CD4-positive, alpha-beta T cell treated with Interferon gamma for 1 hour (primary cell): Measurements from ENCODE around the gene CETP.
A peak's percentile ranks its signal among the peaks of the same experiment; 100 is the strongest.

Experiments
- DNase-seq: peaks from one replicate; pipeline ENCODE4 v3.0.0-alpha.2; 2020

CETP gene, protein sequence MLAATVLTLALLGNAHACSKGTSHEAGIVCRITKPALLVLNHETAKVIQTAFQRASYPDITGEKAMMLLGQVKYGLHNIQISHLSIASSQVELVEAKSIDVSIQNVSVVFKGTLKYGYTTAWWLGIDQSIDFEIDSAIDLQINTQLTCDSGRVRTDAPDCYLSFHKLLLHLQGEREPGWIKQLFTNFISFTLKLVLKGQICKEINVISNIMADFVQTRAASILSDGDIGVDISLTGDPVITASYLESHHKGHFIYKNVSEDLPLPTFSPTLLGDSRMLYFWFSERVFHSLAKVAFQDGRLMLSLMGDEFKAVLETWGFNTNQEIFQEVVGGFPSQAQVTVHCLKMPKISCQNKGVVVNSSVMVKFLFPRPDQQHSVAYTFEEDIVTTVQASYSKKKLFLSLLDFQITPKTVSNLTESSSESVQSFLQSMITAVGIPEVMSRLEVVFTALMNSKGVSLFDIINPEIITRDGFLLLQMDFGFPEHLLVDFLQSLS

DNA sequence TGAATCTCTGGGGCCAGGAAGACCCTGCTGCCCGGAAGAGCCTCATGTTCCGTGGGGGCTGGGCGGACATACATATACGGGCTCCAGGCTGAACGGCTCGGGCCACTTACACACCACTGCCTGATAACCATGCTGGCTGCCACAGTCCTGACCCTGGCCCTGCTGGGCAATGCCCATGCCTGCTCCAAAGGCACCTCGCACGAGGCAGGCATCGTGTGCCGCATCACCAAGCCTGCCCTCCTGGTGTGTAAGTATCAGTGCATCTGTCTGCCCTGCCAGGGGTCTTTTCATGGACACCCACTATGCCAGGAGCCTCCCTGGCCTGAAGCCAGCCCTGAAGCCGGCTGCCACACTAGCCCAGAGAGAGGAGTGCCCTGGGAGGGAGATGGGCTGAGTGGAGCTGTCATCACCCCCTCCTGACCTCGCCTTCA is at the start of gene CETP:
Gene CETP (plus strand): TSS at position 100 of the 431 bp plus-strand sequence. CDS start 30 bp downstream, at position 130.
- no peak for DNase-seq

DNA sequence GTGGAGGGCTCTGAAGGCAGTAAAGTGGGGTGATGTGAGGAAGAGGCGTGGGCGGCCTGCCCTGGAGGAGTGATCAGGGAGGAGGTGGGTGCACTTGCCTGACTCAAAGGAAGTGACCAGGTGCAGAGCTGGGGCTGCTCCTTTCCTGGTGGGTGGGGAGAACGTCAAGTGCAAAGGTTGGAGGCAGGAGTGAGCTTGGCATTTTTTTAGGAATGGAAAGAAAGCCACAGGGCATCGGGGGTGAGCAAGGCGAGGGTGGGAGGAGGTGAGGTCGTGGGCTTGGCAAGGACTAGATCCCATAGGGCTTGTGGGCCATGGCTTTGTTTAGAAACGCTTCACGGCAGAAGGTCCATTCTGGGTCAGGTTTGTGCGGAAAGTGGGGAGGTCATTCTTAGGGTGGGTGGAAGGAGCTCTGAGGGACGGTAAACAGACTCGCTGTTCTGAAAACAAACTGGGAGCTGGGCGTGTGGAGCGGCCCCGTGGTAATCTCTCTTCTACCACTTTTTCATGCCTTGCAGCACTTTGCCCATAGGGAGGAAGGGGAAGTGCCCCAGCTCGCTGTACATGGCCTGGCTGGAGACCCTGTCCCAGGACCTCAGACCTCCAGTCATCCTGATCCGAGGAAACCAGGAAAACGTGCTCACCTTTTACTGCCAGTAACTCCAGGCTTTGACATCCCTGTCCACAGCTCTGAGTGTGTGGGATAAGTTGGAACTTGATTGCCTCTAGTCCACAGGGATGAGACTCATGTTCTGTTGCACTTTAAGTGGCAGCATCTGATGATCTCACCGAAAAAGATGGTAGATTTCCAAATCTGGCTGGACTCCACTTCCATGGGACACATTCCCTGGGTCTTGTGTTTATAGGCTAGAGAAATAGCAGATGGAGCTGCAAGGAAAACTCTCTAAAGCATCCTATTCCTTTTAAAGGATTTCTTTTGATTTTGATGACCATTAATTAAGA is 48.7 kb upstream of the CETP start:
- no peak for DNase-seq

DNA sequence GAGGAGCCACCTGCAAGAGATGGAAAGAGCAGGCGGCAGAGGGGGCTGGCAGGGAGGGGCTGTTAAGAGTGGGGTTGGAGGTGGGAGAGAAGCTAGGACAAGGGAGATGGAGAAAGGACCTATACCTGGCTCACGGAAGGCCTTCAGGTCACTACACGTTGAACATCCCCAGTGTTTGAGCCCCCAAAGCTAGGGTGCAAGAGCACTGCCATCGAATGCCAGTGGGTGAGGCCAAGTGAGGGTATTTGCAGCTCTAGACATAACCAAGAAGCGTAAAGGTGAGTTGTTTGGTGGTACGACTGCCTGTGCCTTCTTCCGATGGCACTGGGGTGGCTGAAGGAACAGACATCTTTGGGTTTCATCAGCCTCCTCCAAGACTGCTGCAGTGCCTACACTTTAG is 46.9 kb upstream of the CETP start:
- no peak for DNase-seq

DNA sequence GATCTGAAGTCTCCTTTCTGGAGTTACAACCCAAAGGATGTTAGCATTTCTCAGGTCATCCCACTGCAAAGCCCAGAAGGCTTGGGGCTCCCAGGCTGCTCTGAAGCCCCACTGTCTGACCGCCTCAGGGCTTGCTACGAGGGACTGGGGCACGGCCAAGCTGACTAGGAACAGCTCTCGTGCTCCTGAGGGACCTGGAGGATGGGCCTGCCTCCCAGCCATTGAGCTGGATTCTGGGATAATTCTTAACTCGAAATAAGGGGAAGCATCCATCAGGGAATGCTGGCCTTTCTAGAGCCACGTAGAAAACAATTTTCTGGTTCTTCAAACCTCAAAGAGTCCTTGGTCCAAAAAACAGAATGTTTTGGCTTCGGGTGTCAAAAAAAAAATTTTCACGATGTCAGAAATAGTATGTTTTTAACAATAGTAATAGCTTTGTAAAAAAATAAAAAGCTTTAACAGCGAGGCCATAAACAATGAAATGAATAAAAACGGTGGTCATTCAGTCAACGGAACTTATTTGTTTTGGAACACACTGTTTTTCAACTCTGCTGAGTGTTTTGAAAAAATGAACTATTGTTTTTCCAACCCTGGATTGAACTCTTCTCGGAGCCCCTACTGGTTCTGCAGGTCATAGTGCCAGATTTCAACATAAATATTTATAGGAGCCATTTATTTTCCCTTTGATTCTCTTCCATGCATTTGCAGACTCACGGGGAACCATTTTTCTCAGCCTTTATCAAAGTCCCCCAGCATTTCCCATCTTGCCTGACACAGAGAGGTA is 46.2 kb upstream of the CETP start:
- no peak for DNase-seq

DNA sequence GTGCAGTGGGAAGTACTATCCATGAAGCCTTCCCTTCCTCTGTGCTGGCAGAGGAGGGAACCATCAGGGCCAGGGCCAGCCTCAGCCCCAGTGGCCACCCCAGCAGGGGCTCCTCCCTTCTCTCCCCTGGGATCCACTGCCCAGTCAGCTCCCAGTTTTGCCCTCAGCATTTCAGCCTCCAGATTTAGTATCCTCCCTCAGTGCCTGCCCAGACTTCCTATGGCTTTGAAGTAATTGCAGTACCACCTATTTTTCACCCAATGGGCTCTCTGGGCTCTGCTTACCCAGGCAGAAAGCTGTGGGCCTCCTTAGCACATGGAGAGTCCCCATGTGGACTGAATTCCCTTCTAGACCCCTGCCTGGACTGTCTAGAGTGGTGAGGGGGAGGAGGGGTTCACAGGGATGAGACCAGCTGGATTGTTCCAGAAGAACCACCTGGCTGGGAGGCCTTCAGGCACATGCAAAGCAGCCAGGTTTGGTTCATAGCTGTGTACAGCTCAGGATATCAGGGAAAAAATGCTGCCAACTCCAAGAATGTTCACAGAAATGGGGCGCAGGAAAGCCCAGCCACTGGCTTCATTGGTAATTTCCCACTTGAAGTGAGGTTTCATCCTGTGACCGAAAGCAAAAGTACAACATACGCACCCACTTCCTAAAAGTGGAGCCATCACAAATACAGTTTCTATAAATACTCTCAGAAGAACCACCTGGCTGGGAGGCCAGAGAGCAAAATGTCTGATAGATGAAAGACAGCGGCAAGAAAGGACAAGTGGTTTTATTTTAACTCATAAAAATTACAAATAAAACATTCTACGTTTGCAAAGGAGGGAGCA is 45.0 kb upstream of the CETP start:
- peak; percentile 54 for DNase-seq

DNA sequence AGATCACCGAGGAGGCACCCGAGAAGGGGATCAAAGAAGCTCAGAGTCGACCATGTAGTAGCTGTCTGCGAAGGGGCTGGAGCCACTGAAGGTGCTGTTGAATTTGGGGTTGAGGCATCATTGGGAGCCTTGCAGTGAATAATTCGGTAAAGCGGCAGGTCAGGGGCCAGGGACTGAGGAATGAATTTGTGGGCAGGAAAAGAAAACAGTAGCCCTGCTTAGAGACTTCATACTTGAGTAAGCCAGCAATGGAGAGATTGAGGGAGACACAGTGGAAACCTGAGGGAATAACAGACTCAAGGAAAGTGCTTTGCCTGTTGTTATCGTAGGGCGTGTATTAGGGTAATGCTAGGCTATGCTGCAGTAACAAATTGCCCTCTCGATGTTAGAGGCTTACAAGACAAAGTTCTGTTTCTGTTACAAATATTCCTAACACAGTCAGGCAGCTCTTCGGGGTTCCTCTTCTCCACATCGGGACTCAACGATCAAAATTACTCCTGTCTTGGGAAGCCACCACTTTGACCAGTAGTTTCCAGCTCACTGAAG is 43.2 kb upstream of the CETP start:
- no peak for DNase-seq

DNA sequence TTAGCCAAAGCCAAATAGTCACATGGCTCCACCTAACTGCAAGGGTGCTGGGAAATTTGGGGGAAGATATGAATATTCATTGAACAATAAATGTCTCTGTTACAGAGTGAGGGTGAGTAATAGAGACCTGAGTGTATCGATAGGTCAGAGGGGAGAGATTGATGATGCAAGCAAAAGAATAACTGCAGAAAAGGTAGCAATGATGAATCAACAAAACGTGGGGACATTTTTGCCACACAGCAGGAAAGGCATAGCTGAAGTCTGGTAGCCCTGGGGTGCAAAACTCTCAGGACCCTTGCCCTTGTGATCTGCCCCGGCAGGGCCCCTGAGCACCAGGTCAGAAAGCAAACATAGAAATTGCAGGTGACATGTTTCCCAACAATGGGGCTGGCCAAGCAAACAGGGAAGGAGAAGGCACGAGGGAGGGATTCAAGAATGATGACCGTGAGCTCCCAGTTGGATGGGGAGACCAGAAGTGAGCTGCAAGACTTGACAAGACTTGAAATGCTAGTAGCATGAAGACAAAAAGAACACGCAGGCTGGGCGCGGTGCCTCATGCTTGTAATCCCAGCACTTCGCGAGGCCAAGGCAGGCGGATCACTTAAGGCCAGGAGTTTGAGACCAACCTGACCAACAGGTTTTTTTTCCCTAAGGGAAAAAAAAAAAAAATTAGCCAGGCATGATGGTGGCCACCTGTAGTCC is 42.5 kb upstream of the CETP start:
- no peak for DNase-seq

DNA sequence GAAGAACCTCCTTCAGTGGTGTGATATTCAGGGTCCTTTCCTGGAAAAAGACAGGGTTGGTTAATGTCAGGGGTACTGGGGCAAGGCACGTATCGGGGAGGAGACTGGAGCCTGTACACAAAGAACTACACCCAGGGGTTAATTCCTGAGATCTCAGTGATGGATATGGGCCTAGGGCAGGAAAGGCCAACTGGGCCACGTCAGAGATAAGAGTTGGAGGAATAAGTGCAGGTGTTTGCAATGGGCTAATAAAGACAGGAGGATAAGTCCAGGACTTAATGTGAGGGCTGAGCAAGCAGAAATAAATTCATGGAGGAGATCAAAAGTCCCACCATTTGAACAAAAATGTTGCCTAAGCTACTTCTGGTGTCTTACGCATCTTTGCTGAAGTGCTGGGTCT is 40.2 kb upstream of the CETP start:
- DNase-seq: no peak

DNA sequence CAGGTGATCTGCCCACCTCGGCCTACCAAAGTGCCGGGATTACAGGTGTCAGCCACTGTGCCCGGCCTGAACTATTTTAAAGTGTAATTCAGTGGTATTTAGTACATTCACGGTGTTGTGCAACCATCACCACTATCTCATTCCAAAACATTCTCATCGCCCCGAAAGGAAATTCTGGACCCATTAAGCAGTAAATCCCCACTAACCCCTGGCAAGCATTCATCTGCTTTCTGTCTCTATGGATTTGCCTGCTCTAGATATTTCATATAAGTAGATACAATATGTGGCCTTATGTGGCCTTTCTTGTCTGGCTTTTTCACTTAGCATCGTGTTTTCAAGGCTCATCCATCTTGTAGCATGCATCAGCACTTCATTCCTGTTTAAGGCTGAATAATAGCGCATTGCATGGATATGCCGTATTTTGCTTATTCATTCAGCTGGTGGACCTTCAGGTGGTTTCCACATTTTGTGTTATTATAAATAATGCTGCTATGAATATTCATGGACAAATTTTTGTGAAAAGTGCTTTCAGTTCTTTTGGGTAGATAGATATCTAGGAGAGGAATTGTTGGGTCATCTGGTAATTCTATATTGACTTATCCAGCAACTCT is 38.2 kb upstream of the CETP start:
- no peak for DNase-seq

DNA sequence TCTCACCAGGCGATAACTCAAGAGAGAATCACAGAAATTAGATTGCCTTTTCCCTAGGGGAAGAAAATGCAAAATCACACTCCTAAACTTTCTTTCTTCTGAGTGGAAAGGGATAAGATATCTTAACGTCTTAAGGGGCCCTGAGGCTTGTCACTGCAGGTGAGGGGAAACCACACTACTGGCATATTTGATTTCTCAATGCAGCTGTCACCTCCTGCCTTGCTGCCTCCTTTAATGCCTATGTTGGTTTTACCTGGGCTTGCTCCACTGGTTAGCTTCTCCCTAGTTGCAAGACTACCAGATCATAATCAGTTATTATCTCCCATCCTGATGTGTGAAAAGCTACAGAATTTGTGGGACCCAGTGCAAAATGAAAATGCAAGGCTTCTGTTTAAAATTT is 34.3 kb upstream of the CETP start:
- no peak for DNase-seq

DNA sequence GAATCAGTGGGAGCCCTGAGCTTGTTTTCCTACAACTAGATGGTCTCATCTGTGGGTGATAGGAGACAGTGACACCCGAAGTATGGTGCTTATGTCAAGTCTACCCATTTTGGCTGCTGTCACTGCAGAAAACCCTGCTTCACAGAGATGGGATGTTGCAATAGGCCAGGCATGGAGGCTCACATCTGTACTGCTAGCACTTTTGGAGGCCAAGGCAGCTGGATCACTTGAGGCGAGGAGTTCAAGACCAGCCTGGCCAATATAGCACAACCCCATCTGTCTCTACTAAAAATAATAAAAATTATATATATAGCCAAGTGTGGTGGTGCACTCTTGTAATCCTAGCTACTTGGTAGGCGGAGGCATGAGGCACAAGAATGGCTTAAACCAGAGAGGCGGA is 32.1 kb upstream of the CETP start:
- DNase-seq: no peak

DNA sequence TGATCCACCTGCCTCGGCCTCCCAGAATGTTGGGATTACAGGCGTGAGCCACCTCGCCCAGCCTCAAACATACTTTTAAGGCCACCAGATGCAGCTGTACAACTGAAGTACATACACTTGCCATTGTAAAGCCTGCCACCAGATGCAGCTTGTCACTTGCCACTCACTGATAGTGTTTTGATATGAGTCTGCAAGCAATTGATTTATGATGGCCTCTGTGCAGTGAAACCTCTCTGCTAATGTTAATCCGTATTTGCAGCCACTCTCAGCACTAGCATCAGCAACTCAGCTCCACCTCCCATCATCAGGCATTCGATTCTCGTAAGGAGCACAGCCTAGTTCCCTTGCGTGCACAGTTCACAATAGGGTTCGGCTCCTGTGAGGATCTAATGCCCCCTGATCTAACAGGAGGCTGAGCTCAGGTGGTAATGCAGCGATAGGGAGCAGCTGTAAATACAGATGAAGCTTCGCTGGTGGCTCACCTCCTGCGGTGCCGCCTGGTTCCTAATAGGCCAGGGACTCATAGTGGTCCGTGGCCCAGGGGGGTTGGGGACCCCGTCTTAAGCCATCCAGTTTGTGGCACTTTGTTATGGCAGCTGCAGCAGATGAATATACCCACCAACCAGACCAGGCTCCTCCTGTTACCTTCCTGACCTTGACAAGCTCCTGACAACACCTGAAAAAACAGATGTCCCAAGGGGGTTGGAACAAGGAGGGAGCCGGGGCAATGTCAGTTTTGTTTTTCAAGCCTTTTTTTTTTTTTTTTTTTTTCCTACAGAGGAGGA is 31.1 kb upstream of the CETP start:
- DNase-seq: no peak

DNA sequence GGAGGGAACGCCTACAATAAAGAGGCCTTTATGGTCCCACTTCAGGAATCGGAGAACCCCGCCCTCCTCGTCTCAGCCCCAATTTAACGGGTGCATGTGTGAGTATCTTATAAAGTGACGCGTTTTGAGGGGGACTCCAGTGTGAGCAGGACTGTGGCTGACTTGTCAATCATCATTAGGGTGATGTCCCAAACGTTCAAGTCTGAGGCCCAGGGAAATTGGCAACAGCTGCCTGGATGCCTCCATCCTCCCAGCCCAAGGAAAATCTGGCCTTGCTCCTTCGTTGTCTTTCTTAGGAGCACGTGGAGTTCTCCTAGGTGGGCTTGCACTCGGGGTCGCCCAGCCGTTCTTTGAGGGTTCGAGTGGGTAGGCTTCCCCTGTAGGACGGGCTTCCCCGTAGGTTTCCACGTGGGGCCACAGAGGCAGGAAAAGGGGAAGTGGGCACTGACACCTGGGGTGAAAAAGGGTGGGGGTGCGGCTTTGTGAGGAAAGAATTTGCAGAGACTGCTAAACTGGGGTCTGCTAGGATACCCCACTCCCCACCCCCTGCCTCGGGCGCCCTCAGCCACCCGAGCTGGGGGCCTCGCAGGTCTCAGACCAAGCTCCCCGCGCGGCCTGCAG is 30.4 kb upstream of the CETP start:
- DNase-seq: no peak

DNA sequence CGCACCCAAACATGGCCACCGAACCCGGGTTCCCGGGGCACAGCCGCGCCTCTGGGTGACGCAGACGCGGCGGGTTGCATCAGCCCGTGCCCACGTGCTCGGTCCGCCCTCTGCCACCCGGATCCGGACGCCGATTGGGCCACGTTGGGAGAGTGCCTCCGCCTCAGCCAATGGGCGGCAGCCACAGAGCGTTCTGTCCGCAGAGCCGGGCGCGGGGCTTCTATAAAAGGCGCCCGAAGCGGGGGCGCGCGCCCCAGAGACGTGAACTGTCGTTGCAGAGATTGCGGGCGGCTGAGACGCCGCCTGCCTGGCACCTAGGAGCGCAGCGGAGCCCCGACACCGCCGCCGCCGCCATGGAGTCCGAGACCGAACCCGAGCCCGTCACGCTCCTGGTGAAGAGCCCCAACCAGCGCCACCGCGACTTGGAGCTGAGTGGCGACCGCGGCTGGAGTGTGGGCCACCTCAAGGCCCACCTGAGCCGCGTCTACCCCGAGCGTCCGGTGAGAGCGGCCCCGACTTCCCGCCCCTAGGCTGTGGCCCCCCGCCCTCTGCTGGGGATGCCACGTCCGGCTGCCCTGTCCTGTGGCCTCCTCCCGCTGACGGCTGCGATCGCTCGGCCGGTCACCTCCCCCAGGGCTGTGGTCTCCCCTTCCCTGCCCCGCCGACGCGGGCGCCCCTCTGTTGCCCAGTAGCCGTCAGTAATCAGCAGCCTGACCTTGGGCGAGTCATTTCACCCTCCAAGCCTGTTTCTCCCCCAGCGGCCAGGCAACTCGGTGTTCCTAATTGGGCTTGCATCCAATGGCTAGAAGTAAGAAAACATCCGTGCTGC is 29.6 kb upstream of the CETP start, which contains the start of gene HERPUD1:
Gene HERPUD1 (plus strand): TSS at position 251 of the 829 bp plus-strand sequence. CDS start 103 bp downstream, at position 354.
- DNase-seq: peak; percentile 99

DNA sequence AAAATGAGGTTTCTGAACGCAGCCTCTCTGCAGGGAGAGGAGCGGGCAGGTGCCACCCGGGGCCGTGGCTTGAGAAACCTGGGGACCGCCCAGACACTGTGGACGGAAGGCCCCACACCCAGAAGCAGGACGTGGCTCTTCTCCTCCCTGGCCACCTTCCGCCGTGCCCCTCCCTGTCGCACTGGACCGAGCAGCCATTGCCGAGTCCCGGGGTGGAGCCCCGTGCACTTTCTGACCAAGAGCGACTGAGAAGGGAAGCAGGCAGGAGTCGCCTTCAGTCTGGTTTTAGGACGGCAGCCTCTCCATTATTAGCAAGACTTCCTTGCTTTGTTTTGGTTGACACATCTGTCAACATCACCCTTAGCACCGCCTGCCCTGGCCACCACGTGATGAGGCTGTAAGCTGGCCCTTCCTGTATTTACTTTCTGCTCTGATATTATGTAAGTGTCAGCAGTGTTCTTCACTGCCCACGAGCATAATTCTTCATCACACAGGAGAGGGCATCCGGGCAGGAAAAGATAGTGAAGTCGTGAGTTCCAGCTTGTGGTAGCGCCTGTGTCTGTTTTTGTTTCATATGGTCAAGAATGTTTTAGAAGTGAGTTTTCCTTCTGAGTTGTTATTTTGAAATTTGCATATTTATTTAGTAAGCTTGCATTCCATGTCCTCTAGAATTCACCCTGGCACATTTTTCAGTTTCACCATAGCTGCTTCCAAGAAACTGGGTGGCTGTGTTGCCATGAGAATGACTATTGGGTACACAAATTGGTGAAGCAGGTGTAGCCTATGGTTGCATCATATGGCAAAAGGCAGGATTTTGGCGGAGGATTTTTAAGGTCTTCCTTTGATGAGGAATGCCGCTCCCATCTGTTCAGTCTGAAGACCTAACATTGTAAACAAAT is 28.8 kb upstream of the CETP start:
- DNase-seq: peak; percentile 70

DNA sequence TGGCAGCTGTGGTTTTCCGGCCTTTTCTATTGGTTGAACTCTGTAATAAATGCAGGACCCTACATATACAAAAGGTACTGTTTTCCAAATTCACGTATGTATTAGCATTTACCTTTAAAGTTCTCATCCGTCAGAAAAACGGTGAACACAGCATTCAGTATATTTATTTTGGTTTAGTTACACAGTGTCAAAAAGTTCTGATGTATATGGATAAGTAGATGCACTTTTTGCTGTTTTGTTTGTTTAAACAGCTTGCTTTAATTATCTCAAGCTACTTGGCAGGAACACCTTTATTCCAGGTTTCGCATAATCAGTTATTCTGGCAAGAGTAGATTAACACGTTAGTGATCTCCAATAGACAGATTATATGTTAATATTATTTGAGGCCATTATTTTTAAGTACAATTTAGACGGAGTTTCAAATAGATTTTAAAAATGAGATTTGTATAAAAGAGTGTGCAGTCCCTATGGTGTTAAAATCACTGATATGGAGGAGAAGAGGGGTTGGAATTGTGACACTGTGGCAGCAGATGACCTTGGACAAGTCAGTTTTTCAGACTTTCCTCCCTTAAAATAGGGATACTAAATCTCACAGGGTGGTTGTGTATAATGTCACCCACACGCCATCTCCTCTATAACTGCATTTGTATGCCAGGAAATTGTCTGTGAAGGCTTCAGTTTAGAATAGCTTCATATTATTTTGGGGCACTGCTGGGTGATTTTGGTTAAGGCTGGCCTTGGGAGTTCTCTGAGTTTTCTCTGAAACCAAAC is 27.7 kb upstream of the CETP start:
- no peak for DNase-seq
